ENCODE results near the gene ADGRE1.
"Not testable (repeated sequence)": the region's sequence is repeated elsewhere in the genome, so short reads cannot be mapped to it uniquely, and the experiment has no call there.

ADGRE1 gene

GRCh38 chr19:6887316-6887715 lies at the start of gene ADGRE1:
ADGRE1 (plus strand) TSS chr19:6887579; CDS start chr19:6887609, 30 bp downstream.
- no peak for DNase-seq

- no peak for DNase-seq
These were observed 49.2 kb upstream of the ADGRE1 start for GRCh38 chr19:6838062-6838655.

GRCh38 chr19:6842871-6843607 lies 44.3 kb upstream of the ADGRE1 start:
- no peak for DNase-seq

- DNase-seq = no peak
These were observed 39.6 kb upstream of the ADGRE1 start for GRCh38 chr19:6847828-6848200.

- DNase-seq = no peak
These were observed 38.4 kb upstream of the ADGRE1 start for GRCh38 chr19:6848986-6849385.

GRCh38 chr19:6849876-6850275 lies 37.5 kb upstream of the ADGRE1 start:
- DNase-seq = no peak

- DNase-seq = no peak
These were observed 36.0 kb upstream of the ADGRE1 start for GRCh38 chr19:6851359-6851758.

GRCh38 chr19:6852001-6852400 lies 35.4 kb upstream of the ADGRE1 start:
- DNase-seq = no peak

GRCh38 chr19:6853868-6854267 lies 33.5 kb upstream of the ADGRE1 start:
- no peak for DNase-seq

- DNase-seq = no peak
These were observed 32.6 kb upstream of the ADGRE1 start for GRCh38 chr19:6854758-6855157.

GRCh38 chr19:6856749-6857372 lies 30.5 kb upstream of the ADGRE1 start:
- no peak for DNase-seq

GRCh38 chr19:6861683-6862286 lies 25.6 kb upstream of the ADGRE1 start:
- DNase-seq = no peak

- peak; percentile 29 for DNase-seq
These were observed 24.7 kb upstream of the ADGRE1 start for GRCh38 chr19:6862673-6863078.

GRCh38 chr19:6864325-6864940 lies 22.9 kb upstream of the ADGRE1 start:
- DNase-seq = no peak

GRCh38 chr19:6865849-6866248 lies 21.5 kb upstream of the ADGRE1 start:
- no peak for DNase-seq

GRCh38 chr19:6866741-6867151 lies 20.6 kb upstream of the ADGRE1 start:
- DNase-seq = no peak

- no peak for DNase-seq
These were observed 19.0 kb upstream of the ADGRE1 start for GRCh38 chr19:6868351-6868750.

GRCh38 chr19:6869151-6869882 lies 18.1 kb upstream of the ADGRE1 start:
- DNase-seq = not testable (repeated sequence)

GRCh38 chr19:6873708-6874431 lies 13.5 kb upstream of the ADGRE1 start:
- no peak for DNase-seq

GRCh38 chr19:6875218-6875617 lies 12.2 kb upstream of the ADGRE1 start:
- no peak for DNase-seq

- no peak for DNase-seq
These were observed 10.6 kb upstream of the ADGRE1 start for GRCh38 chr19:6876748-6877147.

GRCh38 chr19:6877766-6878165 lies 9.6 kb upstream of the ADGRE1 start:
- no peak for DNase-seq
